Neural cell (in vitro differentiated cells): ENCODE measurements around the gene POLR2C.

ENCODE experiments used
- EP300 ChIP-seq: fragments of 450-650 bp; conservative IDR thresholded peaks from 2 replicates; pipeline ENCODE4 v1.6.1; 2014; ENCODE audit warnings: antibody characterized with exemption, mild to moderate bottlenecking, moderate library complexity; ENCODE audit not compliant: poor library complexity, severe bottlenecking
- EZH2 ChIP-seq: fragments of 200-600, 300-800 bp; shearing (Covaris generic), sonication (generic); IDR thresholded peaks from 2 replicates; pipeline ENCODE4 v1.6.1; 2014; ENCODE audit warnings: antibody characterized with exemption, low read length, borderline replicate concordance, mild to moderate bottlenecking; ENCODE audit not compliant: insufficient read depth, poor library complexity, severe bottlenecking
- MXI1 ChIP-seq: fragments of 450-650 bp; conservative IDR thresholded peaks from 2 replicates; pipeline ENCODE4 v1.6.1; 2014; ENCODE audit warnings: antibody characterized with exemption, mild to moderate bottlenecking; ENCODE audit not compliant: poor library complexity, severe bottlenecking
- POLR2AphosphoS5 ChIP-seq: IDR thresholded peaks from 2 replicates; pipeline ENCODE4 v1.6.1; 2012
- RAD21 ChIP-seq: fragments of 450-650 bp; conservative IDR thresholded peaks from 2 replicates; pipeline ENCODE4 v1.6.1; 2014; ENCODE audit warnings: antibody characterized with exemption, mild to moderate bottlenecking, moderate library complexity
- REST ChIP-seq: IDR thresholded peaks from 2 replicates; pipeline ENCODE4 v1.6.1; 2012; ENCODE audit warnings: borderline replicate concordance
- SMC3 ChIP-seq: fragments of 450-650 bp; conservative IDR thresholded peaks from 2 replicates; pipeline ENCODE4 v1.6.1; 2014; ENCODE audit warnings: antibody characterized with exemption, mild to moderate bottlenecking, moderate library complexity; ENCODE audit not compliant: poor library complexity
- TAF1 ChIP-seq: IDR thresholded peaks from 2 replicates; pipeline ENCODE4 v1.6.1; 2012; ENCODE audit warnings: low read depth
- TF ChIP-seq, protein P1 (sequence below): fragments of 450-650 bp; IDR thresholded peaks from 2 replicates; pipeline ENCODE4 v1.5.1; 2014; ENCODE audit warnings: antibody characterized with exemption, mild to moderate bottlenecking, moderate library complexity; ENCODE audit not compliant: poor library complexity, severe bottlenecking

- TF ChIP-seq, protein P1, sequence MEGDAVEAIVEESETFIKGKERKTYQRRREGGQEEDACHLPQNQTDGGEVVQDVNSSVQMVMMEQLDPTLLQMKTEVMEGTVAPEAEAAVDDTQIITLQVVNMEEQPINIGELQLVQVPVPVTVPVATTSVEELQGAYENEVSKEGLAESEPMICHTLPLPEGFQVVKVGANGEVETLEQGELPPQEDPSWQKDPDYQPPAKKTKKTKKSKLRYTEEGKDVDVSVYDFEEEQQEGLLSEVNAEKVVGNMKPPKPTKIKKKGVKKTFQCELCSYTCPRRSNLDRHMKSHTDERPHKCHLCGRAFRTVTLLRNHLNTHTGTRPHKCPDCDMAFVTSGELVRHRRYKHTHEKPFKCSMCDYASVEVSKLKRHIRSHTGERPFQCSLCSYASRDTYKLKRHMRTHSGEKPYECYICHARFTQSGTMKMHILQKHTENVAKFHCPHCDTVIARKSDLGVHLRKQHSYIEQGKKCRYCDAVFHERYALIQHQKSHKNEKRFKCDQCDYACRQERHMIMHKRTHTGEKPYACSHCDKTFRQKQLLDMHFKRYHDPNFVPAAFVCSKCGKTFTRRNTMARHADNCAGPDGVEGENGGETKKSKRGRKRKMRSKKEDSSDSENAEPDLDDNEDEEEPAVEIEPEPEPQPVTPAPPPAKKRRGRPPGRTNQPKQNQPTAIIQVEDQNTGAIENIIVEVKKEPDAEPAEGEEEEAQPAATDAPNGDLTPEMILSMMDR, result no peak
- no peak for TF ChIP-seq EP300
- no peak for TF ChIP-seq POLR2AphosphoS5
- TF ChIP-seq EZH2, result no peak
- TF ChIP-seq TAF1, result no peak
- no peak for TF ChIP-seq REST
- TF ChIP-seq RAD21, result no peak
- TF ChIP-seq MXI1, result no peak
- TF ChIP-seq SMC3, result no peak
Observed at GRCh38 chr16:57427307-57427706, 35.2 kb upstream of the POLR2C start.
